Lung (tissue), 12 donors: ENCODE measurements around the gene PTN. TPM values are rescaled to one million over a fixed set of nuclear protein-coding genes. Genes with fewer than 3 reads are reported as not detected.

Source experiments
- ATAC-seq: fragments of 200-7000 bp; cut with Tn5 transposase; one replicate; pipeline ENCODE4 v1.9.1; 2020; ENCODE audit warnings: moderate number of reproducible peaks; ENCODE audit not compliant: insufficient read depth, low FRiP score
- DNase-seq, 3 donors: peaks; one replicate each; pipeline ENCODE4 v3.0.0-alpha.2; 2013 to 2017
- H3K27ac ChIP-seq, 2 donors: one replicate each; pipeline ENCODE4 v1.5.1; 2013; ENCODE audit warnings: mild to moderate bottlenecking in 2 of 2, moderate library complexity in 2 of 2, control low read depth in 1 of 2, inconsistent platforms in 1 of 2, low read depth in 1 of 2, low read length in 1 of 2
- H3K27me3 ChIP-seq, 3 donors: one replicate each; pipeline ENCODE4 v1.5.1; 2013; ENCODE audit warnings: low read length in 2 of 3; ENCODE audit not compliant: control insufficient read depth in 3 of 3, insufficient read depth in 3 of 3
- H3K36me3 ChIP-seq, 4 donors: one replicate each; pipeline ENCODE4 v1.5.1; 2013; ENCODE audit warnings: low read length in 4 of 4, mild to moderate bottlenecking in 1 of 4, moderate library complexity in 1 of 4; ENCODE audit not compliant: control insufficient read depth in 4 of 4, insufficient read depth in 4 of 4
- H3K4me1 ChIP-seq, 5 donors: one replicate each; pipeline ENCODE4 v1.5.1; 2013; ENCODE audit warnings: low read length in 5 of 5, mild to moderate bottlenecking in 2 of 5, moderate library complexity in 1 of 5; ENCODE audit not compliant: control insufficient read depth in 5 of 5, insufficient read depth in 5 of 5
- H3K4me3 ChIP-seq: one replicate; pipeline ENCODE4 v1.5.1; 2013; ENCODE audit warnings: mild to moderate bottlenecking, control low read depth, moderate library complexity
- H3K9ac ChIP-seq, 2 donors: one replicate each; pipeline ENCODE4 v1.5.1; 2013; ENCODE audit warnings: low read length in 2 of 2, control low read depth in 1 of 2; ENCODE audit not compliant: insufficient read depth in 1 of 2
- H3K9me3 ChIP-seq, 4 donors: one replicate each; pipeline ENCODE4 v1.5.1; 2013; ENCODE audit warnings: low read length in 3 of 4, mild to moderate bottlenecking in 1 of 4, moderate library complexity in 1 of 4; ENCODE audit not compliant: control insufficient read depth in 4 of 4, insufficient read depth in 3 of 4
- CTCF ChIP-seq: IDR thresholded peaks from 2 replicates; pipeline ENCODE4 v1.5.1; 2012; ENCODE audit warnings: mild to moderate bottlenecking; ENCODE audit errors: control extremely low read depth, extremely low read depth
- WGBS, 2 donors: extraction: QIAGEN DNeasy Blood & Tissue Kit; methylation state at CpG; one replicate each; pipeline ENCODE4 v1.1.7; 2013; 5-methylcytosine and 5-hydroxymethylcytosine counted together
- polyA plus RNA-seq, 2 donors: library from polyadenylated mRNA; stranded (reverse); fragments of 200-250 nt; gene quantifications; one replicate each; pipeline ENCODE4 v1.2.1, GENCODE V29; 2013
- total RNA-seq, 2 donors: library from RNA; depleted of rRNA in 1 of 2; stranded (reverse); fragments of >200 nt in 1 of 2; gene quantifications; one replicate each; pipeline ENCODE4 v1.2.1, GENCODE V29; 2014 to 2021
- donor health status: control.
- donor health status: control.
- donor health status: Bipolar disorder and iron deficiency.
- donor health status: healthy.
- donor health status: DM: yes; HTN: yes; CAD: no.

The PTN gene
- total and polyA plus RNA-seq, 4 donors: 0.77 to 43.1 (median 2.6) TPM

- ATAC-seq (no peak), DNase-seq (no peak)
- H3K27me3 ChIP-seq: no peaks in the 10 kb centered on the region
- H3K4me1 ChIP-seq: peaks cover 0 to 6% (median 3%) of the 10 kb centered on the region in 5 donors
- TF ChIP-seq CTCF: no peak
- no peak overlapping the region for H3K4me3 ChIP-seq
- H3K9me3 ChIP-seq: no peaks in the 10 kb centered on the region
- no peak overlapping the region for H3K9ac ChIP-seq
- no peaks in the 10 kb centered on the region for H3K36me3 ChIP-seq
- no peak overlapping the region for H3K27ac ChIP-seq
- 22 to 32% methylated on average over 1 of the region's 1 CpG for WGBS, 2 donors
Observed at GRCh38 chr7:137386966-137387365, 43.4 kb upstream of the PTN start.

DNA sequence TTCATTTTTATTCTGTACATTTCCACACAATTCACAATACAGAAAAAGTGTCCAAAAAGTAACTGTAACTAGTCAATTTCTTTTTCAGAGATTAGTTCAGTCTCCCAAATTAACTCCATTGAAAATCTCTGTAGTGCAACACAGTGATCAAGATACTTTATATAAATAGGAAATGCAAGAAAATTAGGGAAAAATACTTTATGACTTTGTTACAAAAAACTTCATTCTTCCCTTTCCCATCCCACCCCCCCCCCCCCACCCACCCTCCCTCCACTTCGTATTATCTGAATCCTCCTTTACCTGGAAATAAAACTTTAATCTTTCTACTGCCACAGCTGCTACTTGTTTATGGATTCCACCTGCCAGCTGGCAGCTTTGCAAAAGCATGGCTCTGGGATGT, 37.5 kb upstream of the PTN start:
- H3K27me3 ChIP-seq: no peaks in the 10 kb centered on the region
- H3K4me3 ChIP-seq: no peak overlapping the region
- no peaks in the 10 kb centered on the region for H3K36me3 ChIP-seq
- ATAC-seq (no peak), DNase-seq (no peak)
- TF ChIP-seq CTCF: no peak
- H3K9ac ChIP-seq: no peak overlapping the region
- peaks cover 0 to 10% (median 2%) of the 10 kb centered on the region in 4 donors for H3K9me3 ChIP-seq
- H3K4me1 ChIP-seq: no peaks in the 10 kb centered on the region
- WGBS, 2 donors: 75 to 79% methylated on average over 1 of the region's 1 CpG
- no peak overlapping the region for H3K27ac ChIP-seq

DNA sequence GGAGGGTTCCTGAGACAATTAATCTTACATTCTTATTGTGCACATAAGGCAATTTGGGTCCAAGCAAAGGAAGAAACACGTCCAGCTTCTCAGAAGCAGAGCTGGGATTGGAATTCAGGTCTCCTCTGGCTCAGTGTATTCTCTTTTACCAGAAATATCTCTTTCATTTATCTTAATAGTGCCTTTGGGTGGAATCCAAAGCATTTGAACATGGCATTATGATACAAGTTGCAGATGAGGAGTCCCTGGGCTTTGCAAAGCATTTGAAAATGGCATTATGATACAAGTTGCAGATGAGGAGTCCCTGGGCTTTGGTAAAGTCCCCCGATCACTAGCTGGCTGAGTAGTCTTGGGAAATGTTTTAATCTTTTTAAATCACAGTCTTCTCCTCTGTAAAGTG, 30.0 kb upstream of the PTN start:
- 72 to 78% methylated on average over 2 of the region's 2 CpGs for WGBS, 2 donors
- Histone ChIP-seq H3K9ac (no peak overlapping the region), H3K27me3 (no peaks in the 10 kb centered on the region), H3K4me1 (no peaks in the 10 kb centered on the region), H3K27ac (no peak overlapping the region), H3K9me3 (peaks cover 0 to 8% (median 2%) of the 10 kb centered on the region in 4 donors), H3K36me3 (no peaks in the 10 kb centered on the region), H3K4me3 (no peak overlapping the region)
- DNase-seq (no peak), ATAC-seq (no peak)
- no peak for TF ChIP-seq CTCF

DNA sequence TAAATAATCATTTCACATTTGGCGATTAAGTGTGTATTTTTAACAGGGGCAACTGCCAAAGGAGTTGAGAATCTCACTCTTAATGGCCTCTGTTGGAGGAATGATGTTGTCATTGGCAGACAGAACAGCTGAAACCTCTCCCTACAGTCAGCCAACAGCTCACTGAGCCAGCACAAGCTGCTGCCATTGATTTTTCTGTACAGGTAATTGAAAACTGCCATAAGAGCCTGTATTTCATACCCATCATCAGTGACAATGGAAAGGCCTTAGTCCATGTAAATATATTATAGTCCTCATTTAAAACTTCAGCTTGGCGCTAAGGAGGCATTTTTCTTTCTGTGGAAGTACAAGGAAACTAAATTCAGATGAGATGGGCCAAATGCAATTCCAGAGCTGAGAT, 28.1 kb upstream of the PTN start:
- Histone ChIP-seq H3K4me3 (no peak overlapping the region), H3K4me1 (no peaks in the 10 kb centered on the region), H3K9ac (no peak overlapping the region), H3K27me3 (no peaks in the 10 kb centered on the region), H3K9me3 (no peaks in the 10 kb centered on the region), H3K36me3 (no peaks in the 10 kb centered on the region), H3K27ac (no peak overlapping the region)
- ATAC-seq (no peak), DNase-seq (no peak)
- 82 to 85% methylated on average over 2 of the region's 2 CpGs for WGBS, 2 donors
- no peak for TF ChIP-seq CTCF
